Lower lobe of right lung (tissue), 2 donors: Measurements from ENCODE around the gene PTPRG. TPM values are rescaled to one million over a fixed set of nuclear protein-coding genes. Genes with fewer than 3 reads are reported as not detected.

Experiments
- ATAC-seq, 2 donors: fragments of 200-7000 bp; cut with Tn5 transposase; one replicate each; pipeline ENCODE4 v1.9.1; 2020 to 2022; ENCODE audit warnings: mild to moderate bottlenecking in 2 of 2, moderate library complexity in 2 of 2
- DNase-seq: peaks from one replicate; pipeline ENCODE4 v3.0.0-alpha.2; 2020
- H3K27ac ChIP-seq: fragments of 200-600 bp; one replicate; pipeline ENCODE4 v1.8.0; 2022
- H3K27me3 ChIP-seq: fragments of 200-600 bp; one replicate; pipeline ENCODE4 v1.8.0; 2022; ENCODE audit warnings: low read depth
- H3K36me3 ChIP-seq: fragments of 200-600 bp; one replicate; pipeline ENCODE4 v1.8.0; 2022; ENCODE audit warnings: mild to moderate bottlenecking
- H3K4me1 ChIP-seq: fragments of 200-600 bp; one replicate; pipeline ENCODE4 v1.8.0; 2022
- H3K4me3 ChIP-seq: fragments of 200-600 bp; one replicate; pipeline ENCODE4 v1.8.0; 2022; ENCODE audit warnings: mild to moderate bottlenecking
- H3K9me3 ChIP-seq: fragments of 200-600 bp; one replicate; pipeline ENCODE4 v1.8.0; 2022
- intact Hi-C: fragments of 100-400 bp; cut with DNase I; formaldehyde crosslinking; loops from one replicate; pipeline ENCODE4 v1.11.0; 2022
- total RNA-seq: library from RNA; stranded (reverse); fragmentation: NEBNext Ultra II Directional; extraction: Animal tissue kit (Norgen Biotek cat#: 25700); gene quantifications from one replicate; pipeline ENCODE4 v1.2.1, GENCODE V29; 2021
- TF ChIP-seq, protein P1 (sequence below): fragments of 200-600 bp; IDR thresholded peaks from one replicate; pipeline ENCODE4 v1.8.0; 2022; ENCODE audit warnings: antibody characterized with exemption, mild to moderate bottlenecking
- donor health status: DM: no; HTN: yes; CAD: no; lungs with severe emphysema.

Gene PTPRG
- total RNA-seq, 1 donor from 2014 or later = 67.6 TPM

DNA sequence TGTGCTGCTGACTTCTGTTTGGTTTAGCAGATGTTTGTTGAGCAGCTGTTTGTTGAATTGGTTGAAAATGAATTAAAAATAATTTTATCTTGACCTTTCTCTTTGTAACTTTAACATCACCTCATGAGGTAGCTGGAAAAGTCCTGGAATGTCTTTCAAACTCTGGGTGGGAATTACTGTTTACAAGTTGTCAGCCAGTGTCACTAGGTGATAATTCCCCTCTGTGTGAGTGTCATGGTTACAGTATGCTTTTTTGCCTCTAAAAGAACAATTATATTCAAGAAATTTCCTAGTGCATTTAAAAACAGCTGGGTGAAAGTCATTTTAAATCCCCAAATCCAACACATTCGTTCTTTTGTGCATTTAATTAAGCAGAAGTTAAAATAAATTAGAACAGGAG is 113.2 kb downstream of the PTPRG start:
- no peak for DNase-seq
- TF ChIP-seq, protein P1, sequence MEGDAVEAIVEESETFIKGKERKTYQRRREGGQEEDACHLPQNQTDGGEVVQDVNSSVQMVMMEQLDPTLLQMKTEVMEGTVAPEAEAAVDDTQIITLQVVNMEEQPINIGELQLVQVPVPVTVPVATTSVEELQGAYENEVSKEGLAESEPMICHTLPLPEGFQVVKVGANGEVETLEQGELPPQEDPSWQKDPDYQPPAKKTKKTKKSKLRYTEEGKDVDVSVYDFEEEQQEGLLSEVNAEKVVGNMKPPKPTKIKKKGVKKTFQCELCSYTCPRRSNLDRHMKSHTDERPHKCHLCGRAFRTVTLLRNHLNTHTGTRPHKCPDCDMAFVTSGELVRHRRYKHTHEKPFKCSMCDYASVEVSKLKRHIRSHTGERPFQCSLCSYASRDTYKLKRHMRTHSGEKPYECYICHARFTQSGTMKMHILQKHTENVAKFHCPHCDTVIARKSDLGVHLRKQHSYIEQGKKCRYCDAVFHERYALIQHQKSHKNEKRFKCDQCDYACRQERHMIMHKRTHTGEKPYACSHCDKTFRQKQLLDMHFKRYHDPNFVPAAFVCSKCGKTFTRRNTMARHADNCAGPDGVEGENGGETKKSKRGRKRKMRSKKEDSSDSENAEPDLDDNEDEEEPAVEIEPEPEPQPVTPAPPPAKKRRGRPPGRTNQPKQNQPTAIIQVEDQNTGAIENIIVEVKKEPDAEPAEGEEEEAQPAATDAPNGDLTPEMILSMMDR = no peak

DNA sequence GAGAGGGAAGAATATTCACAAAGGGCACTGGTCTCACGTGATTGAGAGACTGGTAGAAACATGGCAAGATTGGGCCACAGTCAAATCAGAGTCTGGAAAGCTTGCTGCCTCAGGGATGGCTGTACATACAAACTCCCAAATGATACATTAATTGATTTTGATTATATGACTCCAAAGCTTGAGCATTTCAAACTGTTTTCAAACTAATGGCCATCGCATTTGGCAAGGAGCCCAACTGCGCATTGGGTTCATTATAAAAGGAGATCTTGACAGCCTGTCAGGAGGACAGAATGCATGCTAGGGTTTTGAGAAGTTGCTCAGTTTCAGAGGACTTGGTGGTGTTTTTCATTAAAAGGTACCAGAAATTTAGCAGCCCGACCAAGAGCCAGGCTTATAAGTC is 117.7 kb downstream of the PTPRG start:
- TF ChIP-seq, protein P1 = no peak
- H3K36me3 ChIP-seq = no peaks in the 10 kb centered on the region
- DNase-seq (no peak), ATAC-seq (no peak)
- no peaks in the 10 kb centered on the region for H3K9me3 ChIP-seq
- H3K4me3 ChIP-seq = no peak overlapping the region
- no peaks in the 10 kb centered on the region for H3K4me1 ChIP-seq
- no peak overlapping the region for H3K27ac ChIP-seq
- no peaks in the 10 kb centered on the region for H3K27me3 ChIP-seq
- intact Hi-C loops = no loop called here

More for the DNA sequence above, 113.2 kb downstream of the PTPRG start:
- Histone ChIP-seq H3K4me3 (no peak overlapping the region), H3K9me3 (no peaks in the 10 kb centered on the region), H3K36me3 (no peaks in the 10 kb centered on the region), H3K27me3 (no peaks in the 10 kb centered on the region), H3K4me1 (no peaks in the 10 kb centered on the region), H3K27ac (no peak overlapping the region)
- no peak for ATAC-seq
- intact Hi-C loops = no loop called here

DNA sequence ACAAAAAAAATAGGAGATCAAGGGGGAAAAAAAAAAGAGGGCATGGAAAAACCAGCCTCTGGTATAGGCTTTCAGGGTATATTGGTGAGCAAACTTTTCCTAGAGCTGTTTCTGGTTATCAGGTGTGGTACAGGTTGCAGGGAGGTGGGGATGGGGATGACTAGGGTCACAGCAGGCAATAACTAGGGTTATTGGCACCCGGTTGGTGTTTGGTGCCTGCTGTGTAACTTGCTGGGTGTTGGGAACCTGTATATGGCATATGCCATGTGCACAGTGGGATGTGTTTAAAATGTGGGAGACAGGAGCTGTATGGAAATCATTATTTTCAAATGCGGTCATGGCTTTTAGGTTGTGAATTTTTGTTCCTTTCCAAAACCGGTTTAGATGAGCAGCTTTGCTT is 119.2 kb downstream of the PTPRG start:
- Histone ChIP-seq H3K9me3 (no peaks in the 10 kb centered on the region), H3K27ac (no peak overlapping the region), H3K4me3 (no peak overlapping the region), H3K4me1 (no peaks in the 10 kb centered on the region), H3K36me3 (no peaks in the 10 kb centered on the region), H3K27me3 (no peaks in the 10 kb centered on the region)
- ATAC-seq (no peak), DNase-seq (no peak)
- intact Hi-C loops = no loop called here
- TF ChIP-seq, protein P1 = no peak

DNA sequence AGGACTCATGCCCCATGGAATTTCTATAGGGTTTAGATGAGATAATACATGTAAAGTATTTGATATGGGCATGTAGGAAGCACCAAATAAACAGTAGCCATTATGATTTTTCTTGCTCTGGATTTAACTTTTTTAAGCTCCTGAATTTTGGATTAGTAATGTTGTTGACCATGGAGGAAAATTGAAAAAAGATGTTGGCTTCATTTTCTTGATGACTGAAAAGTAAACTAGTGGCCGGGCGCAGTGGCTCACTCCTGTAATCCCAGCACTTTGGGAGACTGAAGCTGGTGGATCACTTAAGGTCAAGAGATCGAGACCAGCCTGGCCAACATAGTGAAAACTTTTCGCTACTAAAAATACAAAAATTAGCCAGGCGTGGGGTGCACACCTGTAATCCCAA is 120.3 kb downstream of the PTPRG start:
- H3K4me1 ChIP-seq = no peaks in the 10 kb centered on the region
- no peak overlapping the region for H3K4me3 ChIP-seq
- H3K36me3 ChIP-seq = no peaks in the 10 kb centered on the region
- no peaks in the 10 kb centered on the region for H3K27me3 ChIP-seq
- DNase-seq = no peak
- intact Hi-C loops = no loop called here
- ATAC-seq = no peak
- H3K9me3 ChIP-seq = no peaks in the 10 kb centered on the region
- no peak overlapping the region for H3K27ac ChIP-seq
- TF ChIP-seq, protein P1 = no peak

DNA sequence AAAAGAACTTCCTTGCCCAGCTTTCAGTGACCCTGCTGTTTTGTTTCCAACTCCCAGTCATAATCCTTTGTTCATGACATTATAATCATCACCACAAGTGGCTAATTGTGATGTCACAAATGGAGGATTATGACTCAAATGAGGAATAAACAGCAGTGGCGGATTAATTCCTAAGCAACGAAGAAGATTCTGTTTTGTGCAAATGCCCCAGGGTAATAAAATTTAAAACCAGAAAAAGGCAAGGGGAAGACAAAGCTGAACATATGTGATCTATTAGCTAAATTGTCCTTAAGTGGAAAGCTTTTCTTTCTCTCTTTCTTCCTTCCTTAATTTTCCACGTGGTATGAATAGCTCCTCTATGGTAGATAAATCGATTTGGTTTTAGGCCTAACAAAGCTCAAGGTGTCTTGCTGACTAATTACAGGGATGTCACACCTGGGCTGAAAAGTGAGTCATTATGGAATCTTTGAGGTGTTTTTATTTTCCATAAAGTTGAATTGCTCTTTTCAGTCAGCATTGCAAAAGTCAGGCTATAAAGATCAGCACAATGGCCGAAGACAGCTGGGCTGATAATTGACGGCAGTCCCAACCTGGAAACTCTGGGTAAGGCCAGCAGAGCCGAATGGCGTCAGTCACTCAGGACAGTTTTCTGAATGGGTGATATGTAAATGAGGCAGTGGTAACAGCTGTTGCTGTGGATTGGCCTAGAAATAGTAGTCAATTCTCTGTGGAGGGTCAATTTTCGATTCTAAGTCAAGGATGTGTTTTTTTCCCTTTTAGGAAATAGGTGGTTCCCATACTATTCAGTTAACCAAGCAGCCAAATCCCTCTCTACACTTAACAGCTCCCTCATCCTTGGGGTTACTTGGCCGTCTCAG is 121.5 kb downstream of the PTPRG start:
- H3K27ac ChIP-seq = no peak overlapping the region
- TF ChIP-seq, protein P1 = no peak
- intact Hi-C loops = no loop called here
- peak in 1 of 2 donors; percentile 61 for ATAC-seq
- H3K36me3 ChIP-seq = no peaks in the 10 kb centered on the region
- H3K4me1 ChIP-seq = peaks cover 3% of the 10 kb centered on the region
- no peaks in the 10 kb centered on the region for H3K27me3 ChIP-seq
- DNase-seq = no peak
- no peaks in the 10 kb centered on the region for H3K9me3 ChIP-seq
- no peak overlapping the region for H3K4me3 ChIP-seq
